ENCODE results near the gene PI16.

PI16 gene

DNA sequence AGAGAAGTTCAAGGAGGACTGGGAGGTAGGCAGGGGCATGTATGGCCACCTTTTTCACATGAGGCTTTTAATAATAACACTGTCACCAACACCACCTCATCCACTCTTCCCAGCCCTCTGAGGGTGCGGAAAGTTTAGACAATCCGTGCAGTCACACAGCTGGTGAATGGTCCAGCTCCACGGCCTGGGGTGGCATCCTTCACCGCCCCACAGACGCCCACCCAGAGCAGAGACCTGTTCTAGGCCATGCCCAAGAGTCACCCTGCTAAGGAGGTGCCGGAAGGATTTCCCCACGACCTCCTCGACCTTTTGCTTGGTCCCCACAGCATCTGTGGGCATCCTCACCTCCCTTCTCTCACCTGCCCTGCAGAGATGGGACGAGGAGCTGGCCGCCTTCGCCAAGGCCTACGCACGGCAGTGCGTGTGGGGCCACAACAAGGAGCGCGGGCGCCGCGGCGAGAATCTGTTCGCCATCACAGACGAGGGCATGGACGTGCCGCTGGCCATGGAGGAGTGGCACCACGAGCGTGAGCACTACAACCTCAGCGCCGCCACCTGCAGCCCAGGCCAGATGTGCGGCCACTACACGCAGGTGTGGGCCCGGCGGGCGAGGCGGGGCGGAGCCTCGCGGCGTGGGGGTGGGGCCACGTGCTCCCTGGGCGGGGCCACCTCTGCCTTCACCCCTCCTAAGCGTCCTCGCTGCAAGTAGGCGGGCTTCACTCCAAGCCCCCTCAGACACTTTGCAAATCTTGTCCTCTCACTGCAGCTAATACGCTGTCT, 4.4 kb downstream of the PI16 start:
- DNase-seq = no peak

DNA sequence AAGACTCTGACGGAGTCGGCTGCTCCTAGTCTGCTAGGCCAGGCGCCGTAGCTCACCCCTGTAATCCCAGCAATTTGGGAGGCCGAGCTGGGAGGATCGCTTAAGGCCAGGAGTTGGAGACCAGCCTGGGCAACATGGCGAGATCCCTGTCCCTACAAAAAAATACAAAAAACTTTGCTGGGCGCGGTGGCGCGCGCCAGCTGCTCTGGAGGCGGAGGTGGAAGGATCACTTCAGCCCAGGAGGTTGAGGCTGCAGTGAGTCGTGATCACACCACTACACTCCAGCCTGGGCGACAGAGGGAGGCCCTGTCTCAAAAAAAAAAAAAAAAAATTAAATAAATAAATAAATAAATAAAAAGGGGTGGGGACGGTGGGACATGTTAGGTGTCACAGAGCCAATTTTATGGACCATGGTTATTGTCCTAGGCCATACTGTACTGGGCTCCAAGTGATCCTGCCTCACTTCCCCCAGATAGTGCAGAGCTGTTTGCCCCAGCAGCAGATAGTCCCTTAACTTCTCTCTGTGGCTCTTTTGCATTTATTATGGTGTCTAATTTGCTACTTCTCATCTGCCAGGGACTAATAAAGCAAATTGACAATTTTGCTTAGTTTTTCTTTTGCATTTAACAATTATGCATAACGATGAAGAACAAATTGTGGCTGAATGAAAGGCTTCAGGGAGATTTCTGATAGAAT, 5.2 kb downstream of the PI16 start:
- DNase-seq = no peak

DNA sequence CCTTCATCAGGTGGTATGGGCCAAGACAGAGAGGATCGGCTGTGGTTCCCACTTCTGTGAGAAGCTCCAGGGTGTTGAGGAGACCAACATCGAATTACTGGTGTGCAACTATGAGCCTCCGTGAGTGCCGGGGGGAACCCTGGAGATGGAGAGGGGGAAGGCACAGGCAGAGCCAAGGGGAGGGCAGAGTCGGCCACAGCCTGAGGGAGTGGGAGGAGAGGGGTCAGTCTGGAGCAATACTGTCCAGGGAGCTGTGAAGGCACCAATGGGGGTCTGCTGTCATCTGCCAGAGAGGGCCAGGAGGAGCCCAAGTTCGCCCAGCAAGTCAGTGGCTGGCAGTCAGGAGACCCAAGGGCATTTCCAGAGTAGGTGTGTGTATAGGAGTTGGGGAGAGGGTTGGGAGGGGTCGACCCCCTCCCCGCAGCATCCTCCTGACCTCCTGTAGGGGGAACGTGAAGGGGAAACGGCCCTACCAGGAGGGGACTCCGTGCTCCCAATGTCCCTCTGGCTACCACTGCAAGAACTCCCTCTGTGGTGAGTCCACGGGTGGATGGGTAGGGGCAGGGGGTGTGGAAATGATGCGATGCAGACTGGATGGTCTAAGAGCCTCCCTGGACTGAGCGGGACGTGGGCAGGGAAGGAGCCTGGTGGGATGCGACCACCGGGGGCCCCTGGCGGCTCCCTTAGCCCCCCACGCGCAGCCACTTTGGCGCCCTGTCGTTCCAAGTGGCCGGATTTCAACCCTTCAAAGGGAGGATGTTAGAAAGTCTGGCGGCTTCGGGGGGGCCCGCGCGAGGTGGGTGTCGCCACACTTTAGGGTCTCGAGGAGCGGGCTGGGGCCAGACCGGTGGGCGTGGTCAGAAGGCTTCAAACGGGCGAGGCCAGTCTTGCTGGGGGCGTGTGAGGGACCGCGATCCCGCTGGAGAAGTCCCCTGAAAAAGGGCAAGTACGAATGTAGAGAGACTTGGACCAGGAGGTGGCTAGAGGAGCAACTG, 7.2 kb downstream of the PI16 start:
- no peak for DNase-seq

DNA sequence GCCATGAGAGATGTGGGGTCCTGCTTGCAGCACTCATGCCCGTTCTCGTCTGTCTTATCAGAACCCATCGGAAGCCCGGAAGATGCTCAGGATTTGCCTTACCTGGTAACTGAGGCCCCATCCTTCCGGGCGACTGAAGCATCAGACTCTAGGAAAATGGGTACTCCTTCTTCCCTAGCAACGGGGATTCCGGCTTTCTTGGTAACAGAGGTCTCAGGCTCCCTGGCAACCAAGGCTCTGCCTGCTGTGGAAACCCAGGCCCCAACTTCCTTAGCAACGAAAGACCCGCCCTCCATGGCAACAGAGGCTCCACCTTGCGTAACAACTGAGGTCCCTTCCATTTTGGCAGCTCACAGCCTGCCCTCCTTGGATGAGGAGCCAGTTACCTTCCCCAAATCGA, 8.3 kb downstream of the PI16 start:
- DNase-seq = peak; percentile 56

DNA sequence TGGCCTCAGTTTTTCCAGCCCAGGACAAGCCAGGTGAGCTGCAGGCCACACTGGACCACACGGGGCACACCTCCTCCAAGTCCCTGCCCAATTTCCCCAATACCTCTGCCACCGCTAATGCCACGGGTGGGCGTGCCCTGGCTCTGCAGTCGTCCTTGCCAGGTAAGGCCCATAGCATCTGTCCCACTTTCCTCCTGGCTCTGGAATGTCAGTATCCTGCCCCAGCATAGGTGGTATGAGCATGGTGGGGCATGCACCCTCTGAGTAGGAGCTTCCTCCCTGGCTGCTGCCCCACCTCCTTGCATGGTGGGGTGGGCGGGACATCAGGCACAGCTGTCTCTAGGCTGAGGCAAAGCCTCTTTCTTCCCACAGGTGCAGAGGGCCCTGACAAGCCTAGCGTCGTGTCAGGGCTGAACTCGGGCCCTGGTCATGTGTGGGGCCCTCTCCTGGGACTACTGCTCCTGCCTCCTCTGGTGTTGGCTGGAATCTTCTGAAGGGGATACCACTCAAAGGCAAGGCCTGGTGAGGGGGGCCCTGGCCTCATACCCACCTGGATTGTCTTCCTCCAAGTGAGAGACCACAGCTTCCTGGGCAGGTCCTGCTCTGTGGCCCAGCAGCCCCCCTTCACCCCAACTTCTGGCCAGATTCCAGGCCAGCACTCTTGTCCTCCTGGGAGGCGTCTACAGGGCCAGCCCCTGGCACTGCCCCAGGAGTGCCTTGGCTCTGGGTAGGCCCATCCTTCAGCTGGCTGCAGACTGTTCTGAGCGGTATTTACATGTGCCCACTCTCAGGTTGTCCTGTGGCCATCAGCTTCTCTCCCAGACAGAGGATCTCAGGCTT, 9.1 kb downstream of the PI16 start:
- DNase-seq = no peak

DNA sequence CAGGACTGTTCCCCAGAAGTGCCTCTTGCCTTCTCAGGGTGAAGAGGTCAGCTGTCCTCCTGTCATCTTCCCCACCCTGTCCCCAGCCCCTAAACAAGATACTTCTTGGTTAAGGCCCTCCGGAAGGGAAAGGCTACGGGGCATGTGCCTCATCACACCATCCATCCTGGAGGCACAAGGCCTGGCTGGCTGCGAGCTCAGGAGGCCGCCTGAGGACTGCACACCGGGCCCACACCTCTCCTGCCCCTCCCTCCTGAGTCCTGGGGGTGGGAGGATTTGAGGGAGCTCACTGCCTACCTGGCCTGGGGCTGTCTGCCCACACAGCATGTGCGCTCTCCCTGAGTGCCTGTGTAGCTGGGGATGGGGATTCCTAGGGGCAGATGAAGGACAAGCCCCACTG, 9.8 kb downstream of the PI16 start:
- DNase-seq = no peak

DNA sequence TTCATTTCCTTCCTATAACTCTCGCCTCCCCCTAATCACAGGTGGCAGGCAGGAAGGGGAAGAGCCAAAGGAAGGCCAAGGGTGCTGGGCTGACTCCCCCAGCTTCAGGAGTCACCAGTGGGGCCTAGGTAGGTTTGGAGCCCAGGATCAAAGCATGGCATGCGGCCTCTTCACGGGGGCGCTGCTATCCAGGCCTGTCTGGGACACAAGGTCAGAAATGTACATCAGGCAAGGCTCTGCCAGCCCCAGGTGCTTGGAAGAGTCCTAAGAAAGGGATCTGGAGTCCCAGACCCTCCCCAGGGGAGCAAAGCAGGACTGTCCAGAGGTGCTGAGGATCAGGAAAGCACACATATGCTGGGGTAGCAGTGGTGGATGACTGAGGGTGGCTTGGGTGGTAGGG, 10.4 kb downstream of the PI16 start:
- DNase-seq = no peak

DNA sequence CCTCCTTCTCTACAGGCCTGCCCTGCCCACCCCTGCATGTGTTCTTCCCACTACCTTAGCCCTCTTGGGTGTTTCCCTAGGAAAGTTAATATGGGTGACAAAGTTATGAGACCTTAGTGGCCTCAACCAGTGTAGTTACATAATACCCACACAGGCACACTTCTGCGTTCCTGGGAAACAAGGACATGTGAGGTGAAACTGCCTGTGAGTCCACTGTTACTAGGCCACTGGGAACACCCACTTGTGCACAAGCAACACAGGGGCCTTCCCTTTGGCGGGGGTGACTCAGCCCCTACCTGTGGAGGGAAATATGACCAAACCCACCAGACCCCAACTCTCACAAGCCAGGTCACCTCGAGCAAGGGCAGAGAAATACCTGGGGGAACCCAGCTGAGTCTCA, 12.8 kb downstream of the PI16 start:
- no peak for DNase-seq

DNA sequence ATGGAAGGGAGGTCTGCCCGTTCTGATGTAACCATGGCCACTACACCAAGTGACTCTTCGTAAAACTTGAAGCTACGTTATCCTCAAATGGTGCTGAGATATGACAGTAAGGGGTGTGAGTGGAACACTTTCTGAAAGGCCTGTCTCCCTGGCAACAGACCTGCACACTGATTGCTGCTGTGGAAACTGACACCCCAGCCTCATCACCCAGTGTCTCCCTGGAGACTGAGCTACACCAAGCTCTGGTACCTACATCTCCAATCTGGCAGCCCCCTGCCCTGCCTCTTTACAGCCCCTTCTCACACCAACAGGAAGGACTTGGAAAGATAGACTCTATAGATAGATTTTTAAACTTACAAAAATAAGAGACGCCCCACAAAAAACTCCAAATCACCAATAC, 13.2 kb downstream of the PI16 start:
- no peak for DNase-seq

DNA sequence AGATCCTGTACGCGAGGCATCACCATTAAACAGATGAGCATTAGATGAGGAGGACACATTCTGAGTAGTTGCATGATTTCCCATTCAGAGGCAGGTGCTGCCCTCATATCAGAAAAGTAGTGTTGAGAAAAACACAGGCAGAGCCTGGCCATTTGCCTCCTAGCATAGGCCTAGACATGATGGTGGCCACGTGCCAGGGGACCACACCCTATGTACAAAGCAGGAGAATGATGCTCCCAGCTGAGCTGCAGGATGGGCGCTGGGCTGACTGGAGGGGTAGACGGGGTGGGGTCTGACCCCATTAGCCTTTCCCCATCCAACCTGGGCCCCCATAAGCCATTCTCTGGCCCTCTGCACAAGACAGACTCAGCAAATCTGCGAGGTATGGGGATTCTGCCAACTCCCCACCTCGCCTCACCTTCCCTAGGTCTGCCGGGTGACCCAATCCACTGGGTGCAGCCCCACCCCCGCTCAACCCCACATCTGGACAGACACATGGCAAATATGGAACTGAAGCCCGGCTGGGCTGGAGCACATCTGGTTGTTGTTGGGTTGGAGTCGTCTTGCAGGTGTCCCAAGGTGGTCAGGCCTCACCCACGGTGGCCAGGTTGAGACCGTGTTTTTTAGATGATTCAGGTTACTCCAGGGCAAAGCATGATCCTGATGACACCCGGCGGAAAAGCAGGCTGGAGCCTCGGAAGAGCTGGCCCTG, 13.9 kb downstream of the PI16 start:
- DNase-seq = no peak

DNA sequence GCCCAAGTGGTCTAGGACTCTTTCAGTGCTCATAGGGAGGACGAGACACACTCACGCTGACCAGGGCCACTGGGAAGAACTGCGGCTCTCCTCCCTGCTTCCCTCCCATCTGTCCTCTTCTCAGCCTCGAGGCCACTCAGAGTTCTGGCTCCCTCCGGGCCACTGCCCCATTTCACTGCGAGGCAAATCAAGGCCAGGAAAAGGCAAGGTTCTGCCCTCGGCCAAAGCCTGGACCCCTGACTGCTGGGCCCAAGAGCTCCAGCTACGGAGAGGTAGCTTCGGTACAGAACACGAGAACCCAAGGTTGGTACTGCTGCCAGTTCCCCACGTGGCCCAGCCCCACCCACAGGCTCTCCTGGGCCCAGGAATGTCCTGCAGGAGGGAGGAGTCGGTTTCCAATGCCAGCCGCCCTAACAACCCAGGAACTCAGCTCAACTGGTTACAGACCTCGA, 14.7 kb downstream of the PI16 start:
- no peak for DNase-seq

DNA sequence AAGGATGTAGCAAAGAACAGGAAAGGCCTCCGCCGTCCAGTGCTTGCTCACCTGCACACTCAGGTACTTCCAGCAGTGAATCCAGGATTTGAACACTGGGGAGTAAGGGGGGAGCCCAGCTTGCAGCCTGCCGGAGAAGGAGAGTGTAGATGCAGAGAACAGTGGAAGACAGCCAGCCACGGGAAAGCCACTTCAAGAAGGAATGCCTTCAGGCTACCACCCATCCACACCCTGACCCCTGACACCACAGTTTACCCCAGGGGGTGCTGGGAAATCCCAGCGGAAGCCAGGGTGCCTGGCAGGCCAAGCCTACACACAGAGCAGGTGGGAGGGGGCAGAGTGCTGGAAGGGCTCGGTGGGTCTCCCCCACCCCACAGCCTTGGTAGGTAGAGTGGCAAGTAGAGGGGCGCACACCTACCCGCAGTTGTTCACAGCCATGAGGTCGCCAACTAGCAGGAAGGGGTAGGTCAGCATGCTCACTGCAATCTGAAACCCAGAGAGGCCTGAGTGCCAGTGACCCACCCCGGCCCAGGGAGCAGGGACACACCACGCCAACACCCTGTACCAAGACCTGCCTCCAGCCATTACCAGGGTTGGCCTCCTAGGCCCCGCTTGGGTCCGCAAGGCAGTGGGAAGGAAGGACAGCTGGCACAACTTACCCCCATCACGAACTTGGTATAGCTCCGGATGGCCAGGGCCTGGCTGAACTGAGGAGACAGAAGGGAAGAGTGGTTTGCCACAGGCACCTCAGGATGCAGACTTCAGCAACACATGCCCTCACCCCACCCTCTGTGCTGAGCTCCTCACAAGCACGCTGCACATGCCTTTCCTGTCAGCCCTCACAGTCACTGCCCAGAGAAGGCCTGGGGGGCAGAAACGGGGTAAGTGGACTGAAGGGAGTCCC, 15.7 kb downstream of the PI16 start:
- no peak for DNase-seq

DNA sequence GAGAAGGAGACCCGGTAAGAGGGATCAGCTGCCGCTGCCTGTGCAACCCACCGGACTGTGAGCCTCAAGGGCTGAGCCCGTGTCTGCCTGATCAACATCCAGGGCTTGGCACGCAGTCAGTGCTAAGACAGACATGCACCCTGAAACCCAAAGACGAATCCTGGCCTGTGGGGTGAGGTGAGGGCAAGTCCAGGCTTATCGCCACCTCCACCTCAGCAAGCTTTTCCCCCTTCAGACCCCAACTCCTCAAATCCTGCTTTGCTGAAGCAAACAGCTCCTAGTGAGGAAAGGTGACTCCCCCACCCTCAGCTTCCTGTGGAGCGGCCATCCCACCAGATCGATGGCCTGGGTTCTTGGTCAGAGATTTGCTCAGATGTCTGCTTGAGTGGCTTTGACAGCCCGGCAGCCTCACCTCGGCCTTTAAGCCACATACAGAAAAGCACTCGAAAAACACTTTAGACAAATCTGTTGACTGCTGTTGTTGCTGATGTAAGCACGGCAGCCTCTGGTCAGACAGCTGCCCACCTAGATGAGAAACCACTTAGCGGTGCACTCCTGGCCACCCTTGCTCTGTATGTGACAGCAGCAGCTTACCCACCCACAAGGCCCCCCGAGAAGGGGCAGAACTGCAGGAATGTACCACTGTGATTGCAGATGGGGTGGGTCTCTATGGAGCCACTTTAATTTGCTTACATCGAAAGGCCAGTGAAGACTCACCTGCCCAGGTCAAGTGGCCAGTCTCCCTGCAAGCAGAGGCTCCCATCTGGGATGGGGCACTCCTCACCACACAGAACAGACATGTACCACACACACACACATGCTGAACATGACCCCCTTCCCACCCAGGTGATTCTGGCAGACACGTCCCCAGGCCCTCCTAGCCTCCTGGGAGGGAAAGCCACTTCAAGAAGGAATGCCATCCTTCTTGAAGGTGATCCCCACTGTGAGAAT, 16.6 kb downstream of the PI16 start:
- DNase-seq = no peak

DNA sequence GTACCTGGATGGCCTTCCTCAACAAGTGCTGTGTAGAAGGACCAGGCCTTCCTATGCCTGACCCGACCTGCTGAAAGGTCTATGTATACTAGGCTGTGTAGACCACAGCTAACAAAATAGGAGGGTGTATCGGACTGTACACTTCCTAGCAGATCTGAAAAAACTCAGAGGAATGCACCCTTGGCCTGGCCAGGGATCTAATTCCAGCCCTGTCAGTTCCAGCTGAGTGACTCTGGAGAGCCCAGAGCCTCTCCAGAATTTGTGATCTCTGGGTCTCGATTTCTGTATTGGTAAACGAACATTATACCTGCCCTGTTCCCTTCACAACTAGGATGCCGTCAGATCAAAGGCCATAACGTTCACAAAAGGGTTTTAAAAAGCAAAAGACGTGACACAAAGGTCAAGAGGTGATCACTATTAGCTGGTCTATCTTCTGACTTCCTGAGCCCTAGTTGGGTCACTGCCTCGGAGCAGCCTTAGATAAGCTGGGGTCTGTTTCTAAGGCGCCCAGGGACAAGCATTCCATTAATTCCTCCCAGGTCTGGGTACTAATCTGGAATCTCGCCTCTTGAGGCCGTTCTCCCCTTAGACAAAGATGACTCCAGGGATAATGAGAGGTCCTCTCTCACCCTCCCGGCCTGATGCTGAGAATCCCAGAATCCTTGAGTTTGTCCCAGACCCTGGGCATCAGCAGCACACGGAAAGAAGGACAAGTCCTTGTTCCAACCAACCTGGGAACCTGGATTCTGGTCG, 17.6 kb downstream of the PI16 start:
- no peak for DNase-seq

DNA sequence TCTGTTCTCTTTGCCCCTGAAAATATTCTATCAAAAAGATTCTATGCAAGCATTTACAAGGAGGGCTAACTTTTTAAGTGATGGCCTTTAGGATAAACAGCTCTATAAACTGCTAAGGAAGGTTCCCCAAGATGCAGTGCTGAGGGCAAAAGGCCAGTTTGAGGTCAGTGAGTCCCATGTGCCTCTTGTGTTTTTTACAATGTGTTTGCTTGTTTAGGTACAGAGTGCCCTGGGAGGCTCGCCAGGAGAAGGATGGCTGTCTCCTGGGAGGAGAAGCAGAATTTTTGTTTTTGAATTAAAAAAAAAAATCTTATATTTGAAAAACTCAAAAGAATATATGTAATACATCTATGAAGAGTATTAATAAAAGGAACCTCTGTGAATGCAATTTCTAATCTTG, 18.7 kb downstream of the PI16 start:
- DNase-seq = no peak

DNA sequence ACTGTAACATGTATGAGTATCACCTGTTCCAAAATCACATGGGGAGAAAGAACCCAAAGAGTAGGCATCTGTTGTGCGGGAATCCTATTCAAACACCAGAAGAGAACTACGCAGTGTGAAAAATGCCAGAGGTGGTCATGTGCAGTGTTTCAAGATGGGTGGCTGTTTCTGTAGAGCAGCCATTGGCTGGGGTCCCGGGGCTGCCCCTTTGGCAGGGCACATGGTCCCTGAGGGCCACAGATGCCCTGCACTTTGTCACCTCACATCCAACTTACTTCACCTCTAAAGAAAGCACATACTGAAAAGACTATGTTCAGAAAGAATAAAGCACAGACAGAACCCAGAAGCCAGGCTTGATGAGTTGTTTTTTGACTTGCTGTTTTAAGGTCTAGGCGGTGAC, 19.1 kb downstream of the PI16 start:
- no peak for DNase-seq

DNA sequence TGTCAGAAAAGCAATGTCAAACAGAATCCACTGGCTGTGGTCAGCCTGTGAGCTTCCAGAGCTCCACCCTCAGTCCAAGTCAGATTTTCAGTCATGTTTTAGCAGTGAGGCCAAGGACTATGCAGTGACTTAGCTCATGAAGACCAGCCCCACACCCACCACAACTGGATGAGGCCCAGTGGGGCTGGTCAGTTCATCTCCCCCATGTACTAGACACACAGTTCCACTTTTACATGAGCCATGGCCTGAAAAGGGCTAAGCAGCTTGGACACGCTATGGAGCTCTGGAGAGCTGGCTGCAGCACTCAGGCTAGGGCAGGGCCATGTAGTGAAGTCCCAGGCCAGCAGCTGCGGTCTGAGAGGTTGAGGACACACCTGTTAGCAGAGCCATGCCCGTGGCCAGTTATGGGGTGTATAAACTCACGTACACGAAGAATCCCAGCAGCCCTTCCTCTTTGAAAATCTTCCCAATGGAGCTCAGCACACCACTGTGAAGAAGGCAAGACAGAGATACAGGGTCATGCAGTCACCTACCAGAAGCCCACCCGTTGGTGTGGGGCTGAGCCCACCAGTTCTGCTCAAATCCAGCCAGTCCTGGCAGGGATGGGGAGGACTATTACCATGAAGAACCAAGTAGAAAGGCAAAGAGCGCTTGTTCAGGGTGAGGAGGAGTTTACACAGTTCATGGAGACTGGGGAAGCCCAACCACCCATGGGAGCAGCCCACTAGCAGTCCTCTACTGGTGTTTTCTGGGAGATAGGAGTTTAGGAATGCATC, 20.9 kb downstream of the PI16 start:
- no peak for DNase-seq

DNA sequence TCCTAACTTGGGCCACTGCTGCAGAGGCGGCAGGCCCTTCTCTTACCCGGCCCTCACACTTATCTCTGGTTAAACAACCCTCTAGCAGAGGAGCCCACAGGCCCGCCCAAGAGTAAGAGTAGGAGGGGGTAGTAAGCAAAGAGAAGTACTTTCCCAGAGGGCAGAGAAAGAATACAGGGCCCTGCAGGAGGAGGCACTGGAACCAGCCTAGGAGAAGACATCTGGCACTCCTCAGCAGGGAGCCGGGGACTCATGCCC, 21.4 kb downstream of the PI16 start:
- DNase-seq = no peak

All from activated CD4-positive, alpha-beta T cell treated with anti-CD3 and anti-CD28 coated beads for 1 hour (primary cell).